ENCODE results near the gene GEMIN7.
"Not testable (repeated sequence)": the region's sequence is repeated elsewhere in the genome, so short reads cannot be mapped to it uniquely, and the experiment has no call there.

The GEMIN7 gene

GRCh38 chr19:45091031-45091923 is 12.2 kb downstream of the GEMIN7 start:
- peak; percentile 98 for DNase-seq

- peak; percentile 91 for DNase-seq
Measured at GRCh38 chr19:45092747-45093678, 14.0 kb downstream of the GEMIN7 start, which contains the start of gene PPP1R37. PPP1R37 (plus strand) TSS chr19:45093179; CDS start chr19:45093326, 147 bp downstream.

- DNase-seq: no peak
Measured at GRCh38 chr19:45094137-45094536, 15.1 kb downstream of the GEMIN7 start.

- no peak for DNase-seq
Measured at GRCh38 chr19:45094707-45095106, 15.6 kb downstream of the GEMIN7 start.

- DNase-seq: no peak
Measured at GRCh38 chr19:45095496-45096413, 16.7 kb downstream of the GEMIN7 start.

- no peak for DNase-seq
Measured at GRCh38 chr19:45096700-45097099, 17.6 kb downstream of the GEMIN7 start.

GRCh38 chr19:45097450-45097775 is 18.4 kb downstream of the GEMIN7 start:
- no peak for DNase-seq

GRCh38 chr19:45097776-45098520 is 18.9 kb downstream of the GEMIN7 start:
- no peak for DNase-seq

GRCh38 chr19:45098521-45099466 is 19.7 kb downstream of the GEMIN7 start:
- DNase-seq: no peak

GRCh38 chr19:45099467-45100191 is 20.6 kb downstream of the GEMIN7 start:
- no peak for DNase-seq

- no peak for DNase-seq
Measured at GRCh38 chr19:45100201-45100600, 21.1 kb downstream of the GEMIN7 start.

- no peak for DNase-seq
Measured at GRCh38 chr19:45100846-45101252, 21.8 kb downstream of the GEMIN7 start.

- no peak for DNase-seq
Measured at GRCh38 chr19:45101806-45102205, 22.7 kb downstream of the GEMIN7 start.

- DNase-seq: no peak
Measured at GRCh38 chr19:45102481-45102880, 23.4 kb downstream of the GEMIN7 start.

- DNase-seq: peak; percentile 48
Measured at GRCh38 chr19:45103156-45103507, 24.1 kb downstream of the GEMIN7 start.

- no peak for DNase-seq
Measured at GRCh38 chr19:45103508-45104319, 24.7 kb downstream of the GEMIN7 start.

GRCh38 chr19:45104658-45105349 is 25.7 kb downstream of the GEMIN7 start:
- DNase-seq: no peak

- DNase-seq: not testable (repeated sequence)
Measured at GRCh38 chr19:45106363-45106762, 27.3 kb downstream of the GEMIN7 start.
